Neuronal stem cell (in vitro differentiated cells): ENCODE data around the gene SUPT3H.

Experiments used
- DNase-seq: peaks from one replicate; pipeline ENCODE4 v3.0.0-alpha.2; 2013; ENCODE audit warnings: low spot score
- H2AFZ ChIP-seq: one replicate; pipeline ENCODE4 v1.6.1; 2013; ENCODE audit warnings: mild to moderate bottlenecking, low read length, inconsistent platforms
- H2AK5ac ChIP-seq: 2 replicates; pipeline ENCODE4 v1.6.1; 2013; ENCODE audit warnings: low read depth, mild to moderate bottlenecking, inconsistent platforms, low read length, moderate library complexity, mixed read lengths
- H2BK120ac ChIP-seq: 2 replicates; pipeline ENCODE4 v1.6.1; 2013; ENCODE audit warnings: low read depth, mild to moderate bottlenecking, inconsistent platforms, low read length, moderate library complexity, mixed read lengths
- H2BK12ac ChIP-seq: one replicate; pipeline ENCODE4 v1.6.1; 2013; ENCODE audit warnings: low read length, inconsistent platforms
- H2BK15ac ChIP-seq: 2 replicates; pipeline ENCODE4 v1.6.1; 2013; ENCODE audit warnings: mild to moderate bottlenecking, low read length, inconsistent platforms, mixed read lengths
- H2BK5ac ChIP-seq: one replicate; pipeline ENCODE4 v1.6.1; 2013; ENCODE audit warnings: inconsistent platforms, mild to moderate bottlenecking, low read length, moderate library complexity
- H3K14ac ChIP-seq: one replicate; pipeline ENCODE4 v1.6.1; 2013; ENCODE audit warnings: low read length, inconsistent platforms
- H3K18ac ChIP-seq: 2 replicates; pipeline ENCODE4 v1.6.1; 2013; ENCODE audit warnings: low read length, inconsistent platforms
- H3K23ac ChIP-seq: 2 replicates; pipeline ENCODE4 v1.6.1; 2013; ENCODE audit warnings: low read depth, mild to moderate bottlenecking, mixed read lengths, low read length, inconsistent platforms; ENCODE audit not compliant: poor library complexity
- H3K27ac ChIP-seq: replicated peaks from 3 replicates; pipeline ENCODE4 v1.5.1; 2013; ENCODE audit warnings: low read length, inconsistent platforms
- H3K27me3 ChIP-seq, 3 experiments: 2 replicates each; pipeline ENCODE4 v1.6.1; 2013; ENCODE audit warnings: low read length in 3 of 3, mild to moderate bottlenecking in 2 of 3, inconsistent platforms in 1 of 3, low read depth in 1 of 3, mixed read lengths in 1 of 3, moderate library complexity in 1 of 3; ENCODE audit not compliant: control insufficient read depth in 3 of 3, insufficient read depth in 3 of 3
- H3K36me3 ChIP-seq, 2 donors: replicated peaks in 1 of 2; 2 replicates each; pipeline ENCODE4 v1.6.1; 2013; ENCODE audit warnings: low read length in 2 of 2; ENCODE audit not compliant: control insufficient read depth in 2 of 2, insufficient read depth in 2 of 2
- H3K4ac ChIP-seq: 2 replicates; pipeline ENCODE4 v1.6.1; 2013; ENCODE audit warnings: inconsistent platforms, mild to moderate bottlenecking, low read length, moderate library complexity
- H3K4me1 ChIP-seq, 2 donors: 1 replicate in 1 of 2; 2 replicates in 1 of 2; pipeline ENCODE4 v1.6.1; 2013; ENCODE audit warnings: low read length in 2 of 2, low read depth in 1 of 2; ENCODE audit not compliant: control insufficient read depth in 2 of 2, insufficient read depth in 1 of 2
- H3K4me2 ChIP-seq: one replicate; pipeline ENCODE4 v1.6.1; 2013; ENCODE audit warnings: mild to moderate bottlenecking, low read length, inconsistent platforms; ENCODE audit not compliant: insufficient read depth, poor library complexity, severe bottlenecking
- H3K4me3 ChIP-seq, 2 donors: 2 replicates each; pipeline ENCODE4 v1.5.1; 2013; ENCODE audit warnings: low read length in 2 of 2, mild to moderate bottlenecking in 2 of 2, inconsistent platforms in 1 of 2, moderate library complexity in 1 of 2
- H3K79me1 ChIP-seq: one replicate; pipeline ENCODE4 v1.6.1; 2013; ENCODE audit warnings: low read depth, mild to moderate bottlenecking, inconsistent platforms, low read length, moderate library complexity
- H3K9ac ChIP-seq: one replicate; pipeline ENCODE4 v1.6.1; 2013; ENCODE audit warnings: mild to moderate bottlenecking, low read depth, low read length, inconsistent platforms; ENCODE audit not compliant: poor library complexity
- H3K9me3 ChIP-seq, 2 donors: replicated peaks in 1 of 2; 2 replicates each; pipeline versions ENCODE3 to v1.6.1; 2013; ENCODE audit warnings: low read length in 2 of 2, mild to moderate bottlenecking in 2 of 2, inconsistent platforms in 1 of 2, low read depth in 1 of 2, mixed read lengths in 1 of 2, moderate library complexity in 1 of 2; ENCODE audit not compliant: control insufficient read depth in 2 of 2, insufficient read depth in 1 of 2
- H4K8ac ChIP-seq: one replicate; pipeline ENCODE4 v1.6.1; 2013; ENCODE audit warnings: low read depth, mild to moderate bottlenecking, inconsistent platforms, low read length, moderate library complexity
- H4K91ac ChIP-seq: one replicate; pipeline ENCODE4 v1.6.1; 2013; ENCODE audit warnings: low read length, low read depth, mild to moderate bottlenecking, inconsistent platforms; ENCODE audit not compliant: poor library complexity
- WGBS, 2 donors: extraction: QIAGEN DNeasy Blood & Tissue Kit; methylation state at CpG; one replicate each; pipeline ENCODE4 v1.1.7; 2013; ENCODE audit warnings: missing lambda C conversion rate in 2 of 2, mixed read lengths in 1 of 2; ENCODE audit not compliant: insufficient read length in 2 of 2, insufficient replicate concordance in 1 of 2; ENCODE audit errors: extremely low coverage in 2 of 2; 5-methylcytosine and 5-hydroxymethylcytosine counted together

Gene SUPT3H

GRCh38 chr6:45327956-45328522, 49.7 kb downstream of the SUPT3H start, which contains the start of gene RUNX2:
Gene RUNX2, plus strand, starts transcription at chr6:45328330. Its CDS starts 397 bp downstream, at chr6:45328727.
- no CpG with 5 or more reads among the region's 5 CpGs for WGBS, 2 donors
- DNase-seq, result no peak

GRCh38 chr6:45326698-45327417, 50.9 kb downstream of the SUPT3H start:
- H2BK12ac ChIP-seq, result no peak overlapping the region
- no peak overlapping the region for H3K9ac ChIP-seq
- no peak overlapping the region for H3K18ac ChIP-seq
- no peak overlapping the region for H4K8ac ChIP-seq
- H3K23ac ChIP-seq, result no peak overlapping the region
- peaks cover 0 to 17% of the 10 kb centered on the region in 2 donors for H3K36me3 ChIP-seq
- no peaks in the 10 kb centered on the region for H3K27me3 ChIP-seq
- H2AK5ac ChIP-seq, result no peak overlapping the region
- no peak overlapping the region for H3K4ac ChIP-seq
- no peak overlapping the region for H3K27ac ChIP-seq
- WGBS, 2 donors, result no CpG with 5 or more reads among the region's 5 CpGs
- H3K4me3 ChIP-seq, result no peak overlapping the region
- H2BK15ac ChIP-seq, result no peak overlapping the region
- no peak overlapping the region for H2AFZ ChIP-seq
- H2BK5ac ChIP-seq, result no peak overlapping the region
- H3K14ac ChIP-seq, result no peak overlapping the region
- no peak overlapping the region for H4K91ac ChIP-seq
- H3K4me2 ChIP-seq, result no peak overlapping the region
- H3K79me1 ChIP-seq, result no peaks in the 10 kb centered on the region
- DNase-seq, result no peak
- no peaks in the 10 kb centered on the region for H3K9me3 ChIP-seq
- no peak overlapping the region for H2BK120ac ChIP-seq
- peaks cover 5 to 13% of the 10 kb centered on the region in 2 donors for H3K4me1 ChIP-seq

More at GRCh38 chr6:45327956-45328522, 49.7 kb downstream of the SUPT3H start, which contains the start of gene RUNX2:
- no peak within 1 kb of the TSS for H3K4ac ChIP-seq
- peak within 1 kb of the TSS in 1 of 2 donors; percentile 49 for H3K4me3 ChIP-seq
- H4K91ac ChIP-seq, result no peak within 1 kb of the TSS
- peak within 1 kb of the TSS; percentile 77 for H2AFZ ChIP-seq
- no peak within 1 kb of the TSS for H3K23ac ChIP-seq
- no peaks in the 10 kb centered on the region for H3K9me3 ChIP-seq
- no peak within 1 kb of the TSS for H2BK12ac ChIP-seq
- no peak within 1 kb of the TSS for H4K8ac ChIP-seq
- H3K9ac ChIP-seq, result no peak within 1 kb of the TSS
- no peak within 1 kb of the TSS for H2AK5ac ChIP-seq
- H2BK120ac ChIP-seq, result no peak within 1 kb of the TSS
- H2BK5ac ChIP-seq, result no peak within 1 kb of the TSS
- peaks cover 5 to 13% of the 10 kb centered on the region in 2 donors for H3K4me1 ChIP-seq
- H2BK15ac ChIP-seq, result no peak within 1 kb of the TSS
- no peak within 1 kb of the TSS for H3K27ac ChIP-seq
- H3K36me3 ChIP-seq, result peaks cover 0 to 28% of the 10 kb centered on the region in 2 donors
- H3K14ac ChIP-seq, result no peak within 1 kb of the TSS
- H3K79me1 ChIP-seq, result no peaks in the 10 kb centered on the region
- no peak within 1 kb of the TSS for H3K18ac ChIP-seq
- H3K4me2 ChIP-seq, result no peak within 1 kb of the TSS
- no peaks in the 10 kb centered on the region for H3K27me3 ChIP-seq

GRCh38 chr6:45323656-45324224, 54.0 kb downstream of the SUPT3H start:
- Histone ChIP-seq H3K79me1 (no peaks in the 10 kb centered on the region), H2BK12ac (no peak overlapping the region), H4K91ac (no peak overlapping the region), H3K27ac (no peak overlapping the region), H2BK5ac (no peak overlapping the region), H3K18ac (no peak overlapping the region), H3K4me1 (peaks cover 5 to 10% of the 10 kb centered on the region in 2 donors), H3K4ac (no peak overlapping the region), H3K36me3 (no peaks in the 10 kb centered on the region), H3K9ac (no peak overlapping the region), H4K8ac (no peak overlapping the region), H2BK120ac (no peak overlapping the region), H2AFZ (no peak overlapping the region), H2BK15ac (no peak overlapping the region), H3K23ac (no peak overlapping the region), H3K4me2 (no peak overlapping the region), H3K4me3 (no peak overlapping the region), H3K9me3 (no peaks in the 10 kb centered on the region), H3K14ac (no peak overlapping the region), H3K27me3 (no peaks in the 10 kb centered on the region), H2AK5ac (no peak overlapping the region)
- no CpG with 5 or more reads among the region's 3 CpGs for WGBS, 2 donors
- DNase-seq, result no peak

GRCh38 chr6:45320349-45320748, 57.4 kb downstream of the SUPT3H start:
- peaks cover 0 to 14% of the 10 kb centered on the region in 2 donors for H3K9me3 ChIP-seq
- H3K4ac ChIP-seq, result no peak overlapping the region
- no CpG with 5 or more reads among the region's 4 CpGs for WGBS, 2 donors
- H2BK120ac ChIP-seq, result no peak overlapping the region
- H4K8ac ChIP-seq, result no peak overlapping the region
- H2AK5ac ChIP-seq, result no peak overlapping the region
- H2BK5ac ChIP-seq, result no peak overlapping the region
- no peak overlapping the region for H3K14ac ChIP-seq
- H3K27me3 ChIP-seq, result no peaks in the 10 kb centered on the region
- no peak for DNase-seq
- peaks cover 0 to 2% of the 10 kb centered on the region in 2 donors for H3K36me3 ChIP-seq
- H3K23ac ChIP-seq, result no peak overlapping the region
- no peak overlapping the region for H4K91ac ChIP-seq
- no peaks in the 10 kb centered on the region for H3K79me1 ChIP-seq
- H3K27ac ChIP-seq, result no peak overlapping the region
- no peak overlapping the region for H2BK15ac ChIP-seq
- no peak overlapping the region for H3K18ac ChIP-seq
- H2AFZ ChIP-seq, result no peak overlapping the region
- no peak overlapping the region for H3K9ac ChIP-seq
- no peak overlapping the region for H3K4me2 ChIP-seq
- no peak overlapping the region for H3K4me3 ChIP-seq
- no peaks in the 10 kb centered on the region for H3K4me1 ChIP-seq
- no peak overlapping the region for H2BK12ac ChIP-seq
